SU-DHL-6 (cell line): ENCODE data around the gene SRP54.

Experiments
- H2AFZ ChIP-seq: fragments of 200-600 bp; sonication (generic); 2 replicates; pipeline ENCODE4 v1.6.1; 2014; ENCODE audit warnings: low read depth, mild to moderate bottlenecking, moderate library complexity, mixed read lengths, antibody characterized with exemption, low read length; ENCODE audit not compliant: severe bottlenecking
- H3F3A ChIP-seq: fragments of 200-600 bp; shearing (Covaris generic); 2 replicates; pipeline ENCODE4 v1.6.0; 2016; ENCODE audit warnings: antibody characterized with exemption, mild to moderate bottlenecking; ENCODE audit not compliant: insufficient read depth
- H3K27ac ChIP-seq: fragments of 200-600 bp; sonication (generic); 2 replicates; pipeline ENCODE4 v1.5.1; 2016; ENCODE audit warnings: low read depth, mild to moderate bottlenecking, low read length, moderate library complexity, mixed read lengths
- H3K27me3 ChIP-seq: fragments of 200-600 bp; sonication (generic), shearing (Covaris generic); 2 replicates; pipeline ENCODE4 v1.6.0; 2014; ENCODE audit warnings: mild to moderate bottlenecking, low read length
- H3K36me3 ChIP-seq: fragments of 200-600 bp; sonication (generic); 2 replicates; pipeline ENCODE4 v1.6.1; 2014; ENCODE audit warnings: mild to moderate bottlenecking, low read length, mixed read lengths
- H3K4me2 ChIP-seq: fragments of 300-600, 200-600 bp; shearing (Covaris generic), sonication (generic); 2 replicates; pipeline ENCODE4 v1.6.0; 2014; ENCODE audit warnings: low read length, low read depth, mild to moderate bottlenecking; ENCODE audit not compliant: poor library complexity, severe bottlenecking
- H3K4me3 ChIP-seq: fragments of 200-600 bp; sonication (generic); 2 replicates; pipeline ENCODE4 v1.5.1; 2014; ENCODE audit warnings: antibody characterized with exemption, low read length, mild to moderate bottlenecking, mixed read lengths; ENCODE audit not compliant: insufficient read depth, poor library complexity, severe bottlenecking
- H3K79me2 ChIP-seq: fragments of 200-600 bp; sonication (generic); 2 replicates; pipeline ENCODE4 v1.6.1; 2014; ENCODE audit warnings: mild to moderate bottlenecking, low read length, moderate library complexity; ENCODE audit not compliant: insufficient read depth
- H3K9ac ChIP-seq: fragments of 200-600 bp; sonication (generic); 2 replicates; pipeline ENCODE4 v1.7.0; 2014; ENCODE audit warnings: mild to moderate bottlenecking, low read length
- H3K9me2 ChIP-seq: fragments of 200-600 bp; sonication (generic); replicated peaks from 2 replicates; pipeline ENCODE4 v1.6.1; 2014; ENCODE audit warnings: low read length; ENCODE audit not compliant: insufficient read depth
- H3K9me3 ChIP-seq: fragments of 200-600 bp; sonication (generic); 2 replicates; pipeline ENCODE4 v1.6.1; 2014; ENCODE audit warnings: low read length, mixed read lengths; ENCODE audit not compliant: insufficient read depth
- H4K20me1 ChIP-seq: fragments of 200-600 bp; sonication (generic); 2 replicates; pipeline ENCODE4 v1.6.1; 2014; ENCODE audit warnings: low read depth, mild to moderate bottlenecking, antibody characterized with exemption, low read length, moderate library complexity, mixed read lengths
- EZH2phosphoT487 ChIP-seq: fragments of 200-600 bp; sonication (generic), shearing (Covaris generic); conservative IDR thresholded peaks from 2 replicates; pipeline ENCODE4 v1.6.1; 2018; ENCODE audit warnings: mild to moderate bottlenecking, antibody characterized with exemption, low read length, moderate library complexity, mixed read lengths
- TF ChIP-seq, protein P1 (sequence below): fragments of 200-600 bp; sonication (generic); IDR thresholded peaks from one replicate; pipeline ENCODE4 v1.5.1; 2017; ENCODE audit warnings: antibody characterized with exemption, mild to moderate bottlenecking, low read length, moderate library complexity; ENCODE audit not compliant: insufficient read depth, poor library complexity, severe bottlenecking

SRP54 gene

DNA sequence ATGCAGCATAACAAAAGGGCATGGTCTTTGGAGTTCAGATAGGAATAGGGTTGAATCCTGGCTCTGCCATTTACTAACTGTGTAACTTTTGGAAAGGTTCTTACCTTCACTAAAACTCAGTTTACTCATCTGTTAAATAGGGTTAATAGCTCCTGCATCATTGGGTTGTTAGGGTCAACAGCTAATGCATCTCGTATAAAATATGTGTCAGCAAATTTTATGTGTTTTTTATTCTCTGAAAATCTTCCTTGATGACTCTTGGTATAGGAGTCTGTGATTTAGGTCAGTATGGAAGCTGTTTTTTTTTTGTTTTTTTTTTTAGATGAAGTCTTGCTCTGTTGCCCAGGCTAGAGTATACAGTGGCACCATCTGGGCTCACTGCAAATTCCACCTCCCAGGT lies 36.1 kb upstream of the SRP54 start:
- H3K9ac ChIP-seq, result no peak overlapping the region
- no peaks in the 10 kb centered on the region for H3K9me2 ChIP-seq
- 0 out of 2 replicates have a peak, but pooled peaks cover 2% of the 10 kb centered on the region for H3K36me3 ChIP-seq
- no peak overlapping the region for H3K4me3 ChIP-seq
- no peaks in the 10 kb centered on the region for H4K20me1 ChIP-seq
- no peak overlapping the region for H3K27ac ChIP-seq
- no peak for TF ChIP-seq EZH2phosphoT487
- TF ChIP-seq, protein P1, sequence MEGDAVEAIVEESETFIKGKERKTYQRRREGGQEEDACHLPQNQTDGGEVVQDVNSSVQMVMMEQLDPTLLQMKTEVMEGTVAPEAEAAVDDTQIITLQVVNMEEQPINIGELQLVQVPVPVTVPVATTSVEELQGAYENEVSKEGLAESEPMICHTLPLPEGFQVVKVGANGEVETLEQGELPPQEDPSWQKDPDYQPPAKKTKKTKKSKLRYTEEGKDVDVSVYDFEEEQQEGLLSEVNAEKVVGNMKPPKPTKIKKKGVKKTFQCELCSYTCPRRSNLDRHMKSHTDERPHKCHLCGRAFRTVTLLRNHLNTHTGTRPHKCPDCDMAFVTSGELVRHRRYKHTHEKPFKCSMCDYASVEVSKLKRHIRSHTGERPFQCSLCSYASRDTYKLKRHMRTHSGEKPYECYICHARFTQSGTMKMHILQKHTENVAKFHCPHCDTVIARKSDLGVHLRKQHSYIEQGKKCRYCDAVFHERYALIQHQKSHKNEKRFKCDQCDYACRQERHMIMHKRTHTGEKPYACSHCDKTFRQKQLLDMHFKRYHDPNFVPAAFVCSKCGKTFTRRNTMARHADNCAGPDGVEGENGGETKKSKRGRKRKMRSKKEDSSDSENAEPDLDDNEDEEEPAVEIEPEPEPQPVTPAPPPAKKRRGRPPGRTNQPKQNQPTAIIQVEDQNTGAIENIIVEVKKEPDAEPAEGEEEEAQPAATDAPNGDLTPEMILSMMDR, result no peak
- H3K27me3 ChIP-seq, result no peaks in the 10 kb centered on the region
- H2AFZ ChIP-seq, result no peak overlapping the region
- no peaks in the 10 kb centered on the region for H3K79me2 ChIP-seq
- H3F3A ChIP-seq, result peaks cover 5% of the 10 kb centered on the region; the same call in 1 of the 2 replicates
- H3K4me2 ChIP-seq, result no peak overlapping the region
- H3K9me3 ChIP-seq, result no peaks in the 10 kb centered on the region

DNA sequence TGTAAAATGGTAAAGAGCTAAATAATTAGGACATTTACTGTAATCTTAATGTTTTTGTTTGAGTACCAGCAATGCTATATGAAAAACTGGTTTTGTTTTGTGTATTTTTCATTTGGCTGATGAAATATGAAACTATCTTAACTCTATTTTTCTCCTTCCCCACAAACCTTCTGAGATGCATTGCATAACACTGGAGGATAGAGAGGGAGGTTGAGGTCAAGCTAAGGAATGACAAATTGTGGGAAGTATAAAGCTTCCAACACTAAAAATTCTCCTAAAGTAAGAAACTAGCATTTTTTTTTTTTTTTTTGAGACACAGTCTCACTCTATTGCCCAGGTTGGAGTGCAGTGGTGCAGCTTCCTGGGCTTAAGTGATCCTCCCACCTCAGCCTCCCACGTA lies 31.5 kb upstream of the SRP54 start:
- Histone ChIP-seq H3K27ac (no peak overlapping the region), H3F3A (peaks cover 2% of the 10 kb centered on the region; the same call in 1 of the 2 replicates), H3K79me2 (no peaks in the 10 kb centered on the region), H3K4me3 (no peak overlapping the region), H3K27me3 (no peaks in the 10 kb centered on the region), H3K9me3 (no peaks in the 10 kb centered on the region), H4K20me1 (0 out of 2 replicates have a peak, but pooled peaks cover 2% of the 10 kb centered on the region), H3K4me2 (no peak overlapping the region), H2AFZ (no peak overlapping the region), H3K36me3 (peaks cover 7% of the 10 kb centered on the region; the same call in 1 of the 2 replicates), H3K9me2 (no peaks in the 10 kb centered on the region), H3K9ac (no peak overlapping the region)
- TF ChIP-seq, protein P1, result no peak
- no peak for TF ChIP-seq EZH2phosphoT487

DNA sequence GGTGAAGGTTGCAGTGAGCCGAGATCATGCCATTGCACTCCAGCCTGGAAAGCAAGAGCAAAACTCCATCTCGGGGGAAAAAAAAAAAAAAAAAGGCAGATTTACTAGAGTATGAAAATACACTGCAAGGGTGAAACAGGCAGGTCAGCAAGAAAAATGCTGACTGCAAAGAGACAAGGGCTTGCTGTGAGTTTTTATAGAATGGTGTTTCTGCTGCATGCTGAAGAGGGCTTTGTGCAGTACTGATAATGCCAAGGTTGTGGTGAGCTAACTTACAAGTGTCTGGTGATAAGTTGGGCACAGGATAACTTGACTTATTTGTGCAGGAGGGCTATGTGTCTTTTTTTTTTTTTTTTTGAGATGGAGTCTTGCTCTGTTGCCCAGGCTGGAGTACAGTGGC lies 25.9 kb upstream of the SRP54 start:
- H3F3A ChIP-seq, result no peaks in the 10 kb centered on the region
- peaks cover 7% of the 10 kb centered on the region; the same call in 1 of the 2 replicates for H3K36me3 ChIP-seq
- no peak overlapping the region for H3K9ac ChIP-seq
- TF ChIP-seq, protein P1, result no peak
- TF ChIP-seq EZH2phosphoT487, result no peak
- no peaks in the 10 kb centered on the region for H3K9me3 ChIP-seq
- no peaks in the 10 kb centered on the region for H3K79me2 ChIP-seq
- H3K4me2 ChIP-seq, result no peak overlapping the region
- 0 out of 2 replicates have a peak, but pooled peaks cover 2% of the 10 kb centered on the region for H4K20me1 ChIP-seq
- H3K27ac ChIP-seq, result no peak overlapping the region
- H3K27me3 ChIP-seq, result no peaks in the 10 kb centered on the region
- no peak overlapping the region for H2AFZ ChIP-seq
- no peak overlapping the region for H3K4me3 ChIP-seq
- H3K9me2 ChIP-seq, result no peaks in the 10 kb centered on the region
